KOPT-K1 (cell line): Measurements from ENCODE around the gene ADCY5.

Source experiments
- H3K27ac ChIP-seq: fragments of 200-600 bp; sonication (generic); 2 replicates; pipeline ENCODE4 v1.5.1; 2016; ENCODE audit warnings: antibody characterized with exemption, mild to moderate bottlenecking, low read depth, low read length; ENCODE audit not compliant: poor library complexity, severe bottlenecking
- H3K36me3 ChIP-seq: fragments of 200-600 bp; sonication (generic); 2 replicates; pipeline ENCODE4 v1.5.1; 2017; ENCODE audit warnings: antibody characterized with exemption, mild to moderate bottlenecking, low read length, moderate library complexity; ENCODE audit not compliant: insufficient read depth
- H3K9me3 ChIP-seq: fragments of 200-600 bp; sonication (generic); 2 replicates; pipeline ENCODE4 v1.5.1; 2017; ENCODE audit warnings: antibody characterized with exemption, low read length, mild to moderate bottlenecking; ENCODE audit not compliant: insufficient read depth, poor library complexity, severe bottlenecking

The ADCY5 gene

GRCh38 chr3:123336001-123336400 is 112.9 kb downstream of the ADCY5 start:
- Histone ChIP-seq H3K36me3 (no peaks in the 10 kb centered on the region), H3K9me3 (no peaks in the 10 kb centered on the region), H3K27ac (no peak overlapping the region)

DNA sequence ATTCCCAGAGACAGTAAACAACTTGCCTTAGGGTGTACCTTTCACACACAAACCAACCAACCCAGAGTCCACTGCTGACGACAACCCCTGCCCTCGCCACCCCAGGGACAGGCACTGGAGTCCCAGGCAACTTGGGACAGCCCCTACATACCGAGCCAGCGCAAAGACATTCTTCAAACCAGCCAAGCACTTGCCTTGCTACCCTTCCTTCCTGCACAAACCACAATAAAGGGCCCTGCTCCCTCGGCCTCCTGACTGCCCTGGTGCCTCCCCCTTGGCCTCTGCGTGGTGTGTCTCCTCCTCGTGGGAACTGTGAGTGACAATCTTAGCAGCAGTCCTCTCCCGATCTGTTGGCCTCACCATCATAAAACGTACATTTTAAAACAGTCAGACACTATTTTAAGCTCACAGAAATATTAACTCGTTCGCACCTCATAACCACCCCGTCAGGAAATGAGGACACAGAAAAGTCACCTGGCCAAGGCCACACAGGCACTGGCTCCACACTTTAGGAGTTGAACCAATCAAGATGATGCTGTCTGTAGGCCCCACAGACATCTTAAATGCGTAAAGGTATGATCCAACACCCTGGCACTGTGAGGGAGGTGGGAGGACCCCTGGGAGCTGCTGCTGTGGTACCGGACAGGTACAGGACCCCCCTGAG is 113.8 kb downstream of the ADCY5 start:
- Histone ChIP-seq H3K36me3 (no peaks in the 10 kb centered on the region), H3K9me3 (no peaks in the 10 kb centered on the region), H3K27ac (no peak overlapping the region)

- no peak overlapping the region for H3K27ac ChIP-seq
- no peaks in the 10 kb centered on the region for H3K36me3 ChIP-seq
- no peaks in the 10 kb centered on the region for H3K9me3 ChIP-seq
These were observed 114.8 kb downstream of the ADCY5 start for GRCh38 chr3:123334056-123334455.

DNA sequence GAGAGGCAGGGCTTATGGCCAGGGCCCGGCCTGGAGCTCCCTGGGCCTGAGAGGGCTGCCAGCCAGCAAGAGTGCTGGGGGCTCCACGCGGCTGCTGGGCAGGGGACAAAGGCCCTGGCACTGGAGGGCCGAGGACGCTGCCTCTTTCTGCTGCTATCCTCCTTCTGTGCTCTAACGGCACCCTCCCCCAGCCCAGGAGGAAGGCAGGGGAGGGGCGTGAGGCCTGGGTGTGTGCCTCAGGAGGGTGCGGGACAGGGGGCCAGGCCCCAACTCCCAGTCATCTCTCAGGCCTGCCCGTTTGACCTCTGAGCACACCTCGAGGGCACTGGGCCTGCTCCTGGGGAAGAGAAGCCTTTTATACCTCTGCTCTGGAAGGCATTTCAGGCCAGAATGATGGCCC is 115.5 kb downstream of the ADCY5 start:
- Histone ChIP-seq H3K36me3 (no peaks in the 10 kb centered on the region), H3K9me3 (no peaks in the 10 kb centered on the region), H3K27ac (no peak overlapping the region)

DNA sequence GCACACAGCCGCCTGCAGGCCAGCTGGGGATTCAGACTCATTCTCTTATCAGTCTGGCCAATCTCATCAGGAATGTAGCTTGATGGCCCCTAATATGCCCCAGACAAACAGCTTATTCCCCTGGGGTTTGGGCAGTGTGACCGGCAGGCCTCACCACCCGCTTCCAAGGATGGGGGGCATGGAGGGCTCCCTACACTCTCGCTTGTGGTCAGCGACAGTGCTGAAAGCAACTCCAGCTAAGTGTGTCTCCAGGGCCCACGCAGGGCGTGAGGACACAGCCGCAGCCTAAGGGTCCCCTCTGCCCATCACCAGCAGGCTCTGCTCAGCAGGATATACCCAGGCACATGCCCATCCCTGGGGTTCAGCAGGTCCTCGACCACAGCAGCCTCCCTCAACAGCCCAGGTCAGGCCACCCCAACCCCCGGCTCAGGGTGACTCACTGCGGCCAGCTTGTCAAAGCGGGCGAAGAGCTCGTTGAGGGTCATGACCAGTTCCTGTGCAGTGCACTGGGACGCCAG is 116.7 kb downstream of the ADCY5 start:
- Histone ChIP-seq H3K36me3 (no peaks in the 10 kb centered on the region), H3K9me3 (no peaks in the 10 kb centered on the region), H3K27ac (no peak overlapping the region)

DNA sequence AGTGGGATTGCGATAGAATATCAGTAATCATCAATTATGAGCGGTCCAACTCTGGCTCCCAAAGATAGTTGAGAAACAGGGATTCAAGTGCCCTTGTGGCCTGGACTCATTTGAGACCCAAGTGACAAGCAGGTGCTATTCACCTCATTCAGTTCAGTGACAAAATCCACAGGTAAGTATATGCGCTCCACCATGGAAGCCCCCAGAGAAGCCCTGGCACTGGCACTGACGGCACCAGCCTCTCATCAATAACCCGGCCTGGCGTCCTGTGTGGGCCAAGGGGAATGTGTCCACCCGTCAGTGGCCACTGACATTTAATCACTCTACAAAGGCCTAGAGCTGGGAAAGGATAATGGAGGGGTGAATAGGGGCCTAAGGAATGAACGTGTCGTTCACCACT is 117.2 kb downstream of the ADCY5 start:
- Histone ChIP-seq H3K9me3 (no peaks in the 10 kb centered on the region), H3K27ac (no peak overlapping the region), H3K36me3 (no peaks in the 10 kb centered on the region)

DNA sequence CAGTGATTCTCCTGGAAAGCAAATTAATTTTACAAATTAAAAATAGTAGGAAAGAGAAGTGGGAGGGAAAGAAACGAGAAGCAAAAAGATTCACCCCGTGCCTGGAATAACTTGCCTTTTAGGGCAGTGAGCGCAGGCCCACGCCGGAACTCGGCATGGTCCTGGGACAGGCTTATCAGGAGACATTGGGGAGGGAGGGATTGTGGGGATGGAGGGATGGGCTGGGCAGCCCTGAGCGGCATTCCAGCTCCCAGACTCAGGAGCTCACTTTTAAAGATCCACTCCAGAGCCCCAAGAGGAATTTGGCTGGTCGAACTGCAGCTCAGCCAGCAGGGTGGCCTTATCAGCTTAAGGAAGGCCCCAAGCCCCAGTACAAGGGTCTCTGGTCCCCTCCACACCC is 117.9 kb downstream of the ADCY5 start:
- H3K9me3 ChIP-seq = no peaks in the 10 kb centered on the region
- no peaks in the 10 kb centered on the region for H3K36me3 ChIP-seq
- no peak overlapping the region for H3K27ac ChIP-seq

GRCh38 chr3:123330441-123330991 is 118.4 kb downstream of the ADCY5 start:
- no peaks in the 10 kb centered on the region for H3K36me3 ChIP-seq
- H3K9me3 ChIP-seq = no peaks in the 10 kb centered on the region
- H3K27ac ChIP-seq = no peak overlapping the region

DNA sequence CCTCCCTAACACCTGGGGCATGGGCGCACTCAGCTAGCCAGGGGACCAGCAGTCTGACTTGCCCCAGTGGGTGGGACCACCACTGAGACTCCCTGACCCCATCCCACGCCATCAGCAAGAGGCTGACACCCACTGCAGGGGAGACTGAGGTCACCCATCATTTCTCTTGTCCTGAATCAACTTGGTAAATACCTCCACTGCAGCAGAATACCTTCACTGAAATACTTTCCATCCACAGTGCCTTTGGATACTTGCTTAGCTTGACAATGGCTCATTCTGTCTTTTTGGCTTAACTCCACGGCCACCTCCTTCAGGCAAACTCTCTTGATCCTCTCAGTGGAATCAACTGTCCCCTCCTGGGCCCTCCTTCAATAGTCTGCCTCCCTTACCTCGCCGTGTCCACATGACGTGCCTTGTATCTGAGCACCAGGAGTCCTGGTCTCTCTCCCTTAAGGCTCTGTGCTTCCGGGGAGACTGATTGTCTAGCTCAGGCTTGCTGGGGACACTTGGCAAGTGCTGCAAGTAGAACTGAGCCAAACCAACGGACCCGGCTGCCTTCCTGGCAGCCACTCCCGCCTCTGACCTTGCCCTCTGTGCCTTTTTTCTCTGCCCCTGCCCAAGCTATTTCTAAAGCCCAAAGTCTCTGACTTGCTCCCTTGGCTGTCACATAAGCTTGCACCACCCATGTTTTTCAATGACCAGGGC is 119.1 kb downstream of the ADCY5 start:
- Histone ChIP-seq H3K9me3 (no peaks in the 10 kb centered on the region), H3K36me3 (no peaks in the 10 kb centered on the region), H3K27ac (no peak overlapping the region)

- H3K9me3 ChIP-seq = no peaks in the 10 kb centered on the region
- no peak overlapping the region for H3K27ac ChIP-seq
- no peaks in the 10 kb centered on the region for H3K36me3 ChIP-seq
These were observed 119.8 kb downstream of the ADCY5 start for GRCh38 chr3:123328851-123329635.

- Histone ChIP-seq H3K36me3 (no peaks in the 10 kb centered on the region), H3K9me3 (no peaks in the 10 kb centered on the region), H3K27ac (no peak overlapping the region)
These were observed 120.7 kb downstream of the ADCY5 start for GRCh38 chr3:123327956-123328850.

- H3K36me3 ChIP-seq = no peaks in the 10 kb centered on the region
- no peak overlapping the region for H3K27ac ChIP-seq
- no peaks in the 10 kb centered on the region for H3K9me3 ChIP-seq
These were observed 121.4 kb downstream of the ADCY5 start for GRCh38 chr3:123327480-123327879.

GRCh38 chr3:123326531-123326930 is 122.4 kb downstream of the ADCY5 start:
- H3K36me3 ChIP-seq = no peaks in the 10 kb centered on the region
- H3K27ac ChIP-seq = no peak overlapping the region
- H3K9me3 ChIP-seq = no peaks in the 10 kb centered on the region

DNA sequence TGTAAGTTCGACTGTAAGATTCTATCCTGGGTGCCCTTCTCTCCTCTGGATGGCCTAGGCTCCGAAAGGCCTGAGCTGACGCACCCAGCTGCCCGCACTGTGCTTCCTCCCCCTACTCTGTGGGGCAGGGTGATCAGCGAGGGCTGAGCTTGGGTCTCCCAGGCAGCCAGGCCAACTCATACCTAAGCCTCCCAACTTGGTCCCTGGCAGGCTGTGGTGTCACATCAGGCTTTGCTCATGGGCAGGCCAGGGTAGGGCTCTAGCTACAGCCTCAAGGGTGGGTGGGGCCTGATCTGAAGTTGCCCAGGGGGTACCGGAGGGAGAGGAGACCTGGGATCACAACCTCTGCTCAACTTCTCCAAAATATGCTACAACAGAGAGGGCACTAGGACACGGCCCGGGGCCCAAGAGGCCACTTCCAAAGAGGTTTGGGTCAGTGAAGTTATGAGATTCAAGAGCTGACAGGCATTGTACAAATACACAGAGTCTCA is 123.1 kb downstream of the ADCY5 start:
- H3K27ac ChIP-seq = no peak overlapping the region
- no peaks in the 10 kb centered on the region for H3K36me3 ChIP-seq
- no peaks in the 10 kb centered on the region for H3K9me3 ChIP-seq
